Adrenal gland (tissue), 5 donors: ENCODE results near the gene WNT4.

ENCODE experiments used
- CTCF ChIP-seq, 6 experiments: fragments of 450-650 bp in 4 of 6; fragments of 200-600 bp in 2 of 6; sonication (generic) in 1 of 6; IDR thresholded peaks; 1 replicate in 5 of 6; 2 replicates in 1 of 6; pipeline versions ENCODE4 v1.5.1 to v1.8.0; 2016 to 2021; ENCODE audit warnings: antibody characterized with exemption in 6 of 6, mild to moderate bottlenecking in 2 of 6, moderate library complexity in 1 of 6
- POLR2A ChIP-seq, 2 donors: fragments of 450-650 bp; IDR thresholded peaks; one replicate each; pipeline ENCODE4 v1.6.1; 2017; ENCODE audit warnings: antibody characterized with exemption in 2 of 2, mild to moderate bottlenecking in 2 of 2, moderate library complexity in 1 of 2
- donor health status: DM: no; HTN: no; CAD: no.

- TF ChIP-seq POLR2A (IDR thresholded peaks at IDR 0.05) (no peak), CTCF (IDR thresholded peaks at IDR 0.05) (no peak)
Observed at GRCh38 chr1:22141554-22142314, 1.2 kb downstream of the WNT4 start.
